HG02610 (cell line): ENCODE results near the gene RPS21.
A peak's percentile ranks its signal among the peaks of the same experiment; 100 is the strongest.

Experiments
- ATAC-seq: cut with Tn5 transposase; IDR thresholded peaks from one replicate; pipeline ENCODE4 v1.9.1; 2021; ENCODE audit warnings: mild to moderate bottlenecking, moderate library complexity; ENCODE audit not compliant: unreplicated experiment

Gene RPS21

DNA sequence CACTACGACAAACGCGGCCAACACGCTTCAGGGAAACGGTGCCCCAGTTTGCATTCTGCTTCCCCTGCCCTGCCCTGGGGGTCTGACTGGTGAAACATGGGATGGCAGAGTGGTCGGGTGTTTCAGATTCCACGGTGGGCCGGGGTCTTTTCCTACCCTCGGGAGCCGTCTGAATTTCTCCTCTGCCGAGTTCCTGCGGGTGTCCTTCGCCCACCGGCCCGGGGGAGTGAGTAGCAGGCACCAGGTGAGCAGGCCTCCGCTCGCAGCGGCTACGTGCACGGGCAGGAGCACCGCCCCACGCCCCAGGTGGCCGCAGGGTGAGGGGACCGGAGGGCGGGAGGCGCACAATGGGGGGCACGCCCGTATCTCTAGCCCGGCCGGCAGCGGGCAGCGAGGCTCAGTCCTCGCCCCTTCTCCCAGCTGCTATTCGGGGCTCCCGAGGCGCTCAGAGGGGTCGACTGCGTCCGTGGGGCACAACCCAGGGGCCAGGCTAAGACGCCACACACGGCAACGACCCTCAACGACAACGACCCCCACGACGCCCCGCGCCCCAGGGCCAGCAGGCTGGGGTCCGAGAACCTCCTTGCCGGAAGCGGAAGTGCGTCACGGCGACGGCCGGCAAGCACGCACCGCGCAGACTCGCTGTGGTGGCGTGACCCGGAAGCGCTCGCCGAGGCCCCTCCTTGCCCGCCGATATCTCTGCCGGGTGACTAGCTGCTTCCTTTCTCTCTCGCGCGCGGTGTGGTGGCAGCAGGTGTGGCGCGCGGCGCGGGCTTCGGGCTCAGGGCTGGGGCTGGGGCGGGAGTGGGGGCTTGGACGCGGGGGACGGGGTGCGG, at the start of gene RPS21:
Gene RPS21, plus strand, starts transcription at position 721 of the 836 bp plus-strand sequence. CDS start 236 bp downstream, outside the sequence.
- ATAC-seq, result peak; percentile 67

- ATAC-seq, result no peak
Measured at GRCh38 chr20:62337558-62338293, 49.2 kb upstream of the RPS21 start.

- ATAC-seq, result no peak
Measured at GRCh38 chr20:62338294-62338620, 48.6 kb upstream of the RPS21 start.

DNA sequence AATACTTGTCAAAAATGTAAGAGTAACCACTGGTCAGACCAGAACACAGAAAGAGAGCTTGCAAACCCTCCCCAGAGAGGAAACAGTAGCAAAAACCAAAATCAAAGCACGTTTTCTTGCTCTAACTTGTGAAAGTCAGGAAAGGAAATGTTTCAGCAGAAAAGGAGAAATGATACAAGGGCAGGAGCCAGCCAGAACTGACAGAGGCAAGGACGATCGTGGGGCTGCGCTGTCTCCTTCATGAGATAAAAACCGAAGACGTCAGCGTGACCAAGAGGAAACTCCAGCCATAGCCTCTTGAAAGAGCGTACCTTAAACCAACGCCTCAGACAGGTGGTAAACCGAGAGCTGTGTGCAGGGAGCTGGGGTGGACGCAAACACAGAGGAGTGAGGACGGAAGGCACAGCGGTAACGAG, 47.2 kb upstream of the RPS21 start:
- peak; percentile 61 for ATAC-seq

DNA sequence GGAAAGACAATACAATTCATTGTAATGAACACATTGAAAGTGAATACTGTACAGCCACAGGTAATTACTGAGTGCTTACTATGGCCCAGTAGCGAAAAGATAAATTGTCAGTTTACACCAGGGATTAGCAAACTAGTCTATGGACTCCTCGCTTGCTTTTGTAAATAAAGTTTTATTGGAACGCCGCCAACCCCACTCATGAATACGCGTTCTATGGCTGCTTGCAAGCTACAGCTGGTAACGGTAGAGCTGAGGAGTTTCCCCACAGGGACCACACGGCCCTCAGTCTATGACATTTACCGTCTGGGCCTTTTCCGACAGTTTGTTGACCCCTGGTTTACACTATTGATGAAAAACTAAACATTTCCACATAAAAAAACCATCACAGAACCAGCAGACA, 44.0 kb upstream of the RPS21 start:
- no peak for ATAC-seq

DNA sequence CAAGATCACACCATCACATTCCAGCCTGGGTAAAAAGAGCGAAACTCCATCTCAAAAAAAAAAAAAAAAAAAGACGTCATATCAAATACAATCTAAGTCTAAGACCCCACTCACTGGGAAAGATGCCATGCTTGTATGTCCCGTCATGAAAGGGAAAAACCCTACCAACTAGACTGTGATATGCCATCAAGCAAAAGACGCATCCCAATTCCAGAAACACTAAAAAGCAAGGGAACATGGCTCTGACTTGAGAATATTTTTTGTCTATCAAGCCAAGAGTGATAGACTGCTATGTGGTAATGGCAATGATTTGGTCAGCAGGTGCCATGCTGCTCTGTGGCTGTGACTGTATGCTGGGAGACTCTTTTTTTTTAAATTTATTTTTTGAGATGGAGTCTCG, 42.8 kb upstream of the RPS21 start:
- ATAC-seq, result no peak

GRCh38 chr20:62344782-62345181, 42.1 kb upstream of the RPS21 start:
- no peak for ATAC-seq

DNA sequence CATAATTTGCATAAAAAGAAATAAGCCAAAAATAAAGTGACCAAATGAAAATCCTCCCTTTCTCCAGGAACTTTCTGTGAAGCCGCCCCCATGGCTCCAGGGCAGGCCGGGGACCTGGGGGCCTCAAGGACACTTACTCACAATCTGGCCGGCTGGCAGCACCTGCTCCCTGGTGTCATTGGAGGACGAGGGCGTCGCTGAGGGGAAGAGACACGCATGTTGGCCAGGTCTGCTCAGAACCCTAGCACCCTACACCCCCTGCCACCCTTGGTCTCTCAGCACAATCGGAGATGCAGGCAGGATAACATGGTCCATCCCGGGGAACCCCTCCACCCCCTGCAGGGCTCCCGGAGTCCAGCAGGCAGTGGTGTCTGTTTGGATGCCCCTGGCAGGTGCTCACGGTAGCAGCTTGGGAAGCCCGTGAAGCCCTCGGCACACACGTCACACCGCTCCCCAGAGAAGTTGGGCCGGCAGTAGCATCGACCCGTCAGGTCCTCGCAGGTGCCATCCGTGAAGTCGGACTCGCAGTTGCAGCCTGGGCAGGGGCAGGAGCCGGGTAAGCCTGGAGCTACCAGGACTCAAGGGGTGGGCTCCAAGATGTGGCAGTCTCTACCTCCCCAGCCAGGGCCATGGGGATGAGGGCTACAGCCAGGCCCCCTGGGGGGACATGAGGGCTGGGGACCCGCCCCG, 41.1 kb upstream of the RPS21 start:
- no peak for ATAC-seq

GRCh38 chr20:62346398-62347150, 40.3 kb upstream of the RPS21 start:
- ATAC-seq, result no peak

DNA sequence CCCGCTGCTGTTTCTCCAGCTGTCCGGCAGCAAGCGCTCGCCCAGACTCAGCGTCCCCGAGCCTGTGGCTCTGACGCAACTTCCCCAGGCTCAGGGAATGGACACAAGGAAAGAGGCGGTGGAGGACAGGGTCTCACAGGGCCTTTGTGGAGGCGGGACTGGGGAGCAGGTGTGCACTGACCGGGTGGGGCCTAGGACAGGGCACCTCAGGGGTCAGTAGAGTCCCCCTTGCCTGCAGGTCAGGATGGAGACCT, 39.8 kb upstream of the RPS21 start:
- ATAC-seq, result no peak

- no peak for ATAC-seq
Measured at GRCh38 chr20:62347445-62347844, 39.5 kb upstream of the RPS21 start.

DNA sequence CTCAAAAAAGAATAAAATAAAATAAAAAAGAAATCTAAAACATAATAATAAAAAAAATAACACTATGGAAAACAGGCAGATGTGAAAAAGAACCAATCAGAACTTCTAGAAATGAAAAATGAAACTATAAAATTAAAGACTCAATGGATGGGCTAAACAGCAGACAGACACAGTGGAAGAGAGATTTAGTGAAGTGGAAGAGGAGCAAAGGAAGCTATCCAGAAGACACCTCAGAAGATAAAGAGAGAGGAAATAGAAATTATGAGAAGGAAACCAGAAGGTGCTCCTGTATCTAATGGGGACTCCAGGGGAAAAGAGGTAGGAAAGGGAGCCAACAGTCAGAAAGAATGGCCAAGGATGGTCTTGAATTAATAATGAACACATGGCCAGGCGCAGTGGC, 38.3 kb upstream of the RPS21 start:
- no peak for ATAC-seq

DNA sequence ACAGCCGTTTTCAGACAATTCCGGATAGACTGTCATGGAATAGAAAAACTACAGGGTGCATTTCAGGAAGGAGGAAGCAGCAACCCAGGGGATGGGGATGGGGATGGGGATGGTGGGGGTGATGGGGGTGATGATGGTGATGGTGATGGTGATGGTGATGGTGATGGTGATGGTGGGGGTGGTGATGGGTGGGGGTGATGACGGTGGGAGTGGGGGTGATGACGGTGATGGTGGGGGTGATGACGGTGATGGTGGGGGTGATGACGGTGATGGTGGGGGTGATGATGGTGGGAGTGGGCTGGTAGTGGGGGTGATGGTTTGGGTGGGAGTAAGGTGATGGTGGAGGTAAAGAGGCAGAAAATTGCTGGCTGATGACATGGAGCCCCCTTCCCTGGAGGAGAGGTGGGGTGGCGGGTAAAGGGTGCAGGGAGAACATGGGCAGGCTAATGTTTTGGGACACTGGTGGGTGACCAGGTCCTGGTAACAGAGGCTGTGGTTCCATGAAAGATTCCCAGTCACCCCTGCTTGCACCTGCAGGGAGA, 37.3 kb upstream of the RPS21 start:
- ATAC-seq, result no peak

GRCh38 chr20:62350098-62350628, 36.7 kb upstream of the RPS21 start:
- no peak for ATAC-seq

DNA sequence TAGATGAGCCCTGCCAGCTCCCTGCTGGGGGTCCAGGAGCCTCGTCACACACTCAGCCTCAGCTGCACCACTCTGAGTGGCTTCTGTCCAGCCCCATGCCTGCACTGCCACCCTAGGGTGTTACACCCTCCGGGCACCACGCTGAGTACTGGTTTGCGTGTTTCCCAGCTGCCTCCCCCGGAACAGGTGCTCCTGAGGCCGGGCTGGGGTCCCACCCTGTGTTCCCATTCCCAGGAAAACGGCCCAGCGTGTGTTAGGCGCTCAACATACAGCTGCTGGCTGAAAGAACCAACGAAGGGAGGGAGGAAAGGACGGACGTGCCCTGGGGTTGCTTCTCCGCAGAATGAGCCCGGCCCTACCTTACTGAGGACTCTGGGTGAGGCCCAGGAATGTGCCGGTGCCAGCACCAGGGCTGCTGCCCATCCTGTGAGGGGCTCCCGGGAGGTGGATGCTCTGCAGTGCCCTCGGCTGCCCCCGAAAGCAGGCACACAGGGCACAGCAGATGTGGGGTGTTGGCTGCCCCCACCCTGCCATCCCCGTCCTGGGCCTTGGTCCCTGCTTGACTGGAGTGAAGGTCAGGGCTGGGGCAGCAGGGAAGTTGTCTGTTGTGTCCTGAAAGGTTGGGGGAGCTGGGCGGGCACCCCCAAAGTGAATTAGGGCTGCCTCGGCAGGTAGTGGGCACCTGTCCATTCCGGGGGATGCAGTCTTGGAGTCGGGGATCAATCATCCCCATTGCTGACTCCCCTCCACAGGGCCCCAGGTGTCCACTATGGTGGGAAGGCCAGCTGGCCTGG, 36.1 kb upstream of the RPS21 start:
- no peak for ATAC-seq

DNA sequence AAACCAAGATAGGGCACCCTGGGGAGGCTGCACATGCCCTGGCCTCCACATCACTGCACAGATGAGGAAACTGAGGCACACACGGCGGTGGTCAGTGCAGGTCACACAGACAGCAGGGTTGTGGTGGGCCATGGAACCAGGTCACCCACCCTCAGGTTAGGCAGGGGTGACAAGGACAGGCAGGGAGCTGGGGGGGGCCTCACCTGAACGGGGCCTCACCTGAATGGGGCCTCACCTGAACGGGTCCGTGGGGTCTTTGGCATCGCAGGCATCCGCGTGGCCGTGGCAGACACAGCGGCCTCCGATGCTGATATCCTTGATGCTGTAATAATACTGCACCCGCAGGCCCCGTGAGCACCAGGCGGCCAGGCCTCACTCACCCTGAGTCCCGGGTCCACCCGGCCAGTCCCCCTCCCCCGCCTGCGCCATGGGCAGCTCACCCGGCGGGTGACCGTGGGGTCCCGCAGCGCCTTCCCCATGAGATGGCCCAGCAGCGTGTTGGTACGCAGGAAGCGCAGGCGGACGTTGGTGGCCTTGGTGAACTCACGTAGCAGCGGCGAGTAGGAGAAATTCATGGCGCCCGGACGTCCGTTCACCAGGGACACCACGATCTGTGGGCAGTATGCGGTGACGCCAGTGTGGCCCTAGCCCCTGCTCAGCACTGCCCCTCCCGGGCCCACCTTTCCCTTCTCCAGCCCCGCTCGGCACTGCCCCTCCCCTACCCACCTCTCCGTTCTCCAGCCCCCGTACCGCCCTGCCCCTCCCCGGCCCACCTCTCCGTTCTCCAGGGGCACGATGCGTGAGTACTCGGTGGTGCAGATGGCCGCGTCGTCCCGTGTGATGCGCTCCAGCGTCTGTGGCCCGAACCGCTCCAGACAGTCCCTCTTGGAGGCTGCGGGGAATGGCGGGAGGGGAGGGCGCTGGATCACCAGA, 35.2 kb upstream of the RPS21 start:
- ATAC-seq, result no peak

GRCh38 chr20:62352402-62353288, 34.3 kb upstream of the RPS21 start:
- ATAC-seq, result no peak
